HG02642 (cell line): Measurements from ENCODE around the gene GRB7.

Source experiments
- ATAC-seq: cut with Tn5 transposase; IDR thresholded peaks from one replicate; pipeline ENCODE4 v1.9.1; 2021; ENCODE audit warnings: mild to moderate bottlenecking; ENCODE audit not compliant: unreplicated experiment, poor library complexity

Gene GRB7

GRCh38 chr17:39794249-39794970 lies 56.7 kb downstream of the GRB7 start:
- ATAC-seq: peak; percentile 88
